Neuronal stem cell (in vitro differentiated cells): ENCODE measurements around the gene ARPC4.
"Not testable (repeated sequence)": the region's sequence is repeated elsewhere in the genome, so short reads cannot be mapped to it uniquely, and the experiment has no call there.

ENCODE experiments used
- DNase-seq: peaks from one replicate; pipeline ENCODE4 v3.0.0-alpha.2; 2013; ENCODE audit warnings: low spot score
- H2AFZ ChIP-seq: one replicate; pipeline ENCODE4 v1.6.1; 2013; ENCODE audit warnings: mild to moderate bottlenecking, low read length, inconsistent platforms
- H2AK5ac ChIP-seq: 2 replicates; pipeline ENCODE4 v1.6.1; 2013; ENCODE audit warnings: low read depth, mild to moderate bottlenecking, inconsistent platforms, low read length, moderate library complexity, mixed read lengths
- H2BK120ac ChIP-seq: 2 replicates; pipeline ENCODE4 v1.6.1; 2013; ENCODE audit warnings: low read depth, mild to moderate bottlenecking, inconsistent platforms, low read length, moderate library complexity, mixed read lengths
- H2BK12ac ChIP-seq: one replicate; pipeline ENCODE4 v1.6.1; 2013; ENCODE audit warnings: low read length, inconsistent platforms
- H2BK15ac ChIP-seq: 2 replicates; pipeline ENCODE4 v1.6.1; 2013; ENCODE audit warnings: mild to moderate bottlenecking, low read length, inconsistent platforms, mixed read lengths
- H2BK5ac ChIP-seq: one replicate; pipeline ENCODE4 v1.6.1; 2013; ENCODE audit warnings: inconsistent platforms, mild to moderate bottlenecking, low read length, moderate library complexity
- H3K14ac ChIP-seq: one replicate; pipeline ENCODE4 v1.6.1; 2013; ENCODE audit warnings: low read length, inconsistent platforms
- H3K18ac ChIP-seq: 2 replicates; pipeline ENCODE4 v1.6.1; 2013; ENCODE audit warnings: low read length, inconsistent platforms
- H3K23ac ChIP-seq: 2 replicates; pipeline ENCODE4 v1.6.1; 2013; ENCODE audit warnings: low read depth, mild to moderate bottlenecking, mixed read lengths, low read length, inconsistent platforms; ENCODE audit not compliant: poor library complexity
- H3K27ac ChIP-seq: replicated peaks from 3 replicates; pipeline ENCODE4 v1.5.1; 2013; ENCODE audit warnings: low read length, inconsistent platforms
- H3K27me3 ChIP-seq, 3 experiments: 2 replicates each; pipeline ENCODE4 v1.6.1; 2013; ENCODE audit warnings: low read length in 3 of 3, mild to moderate bottlenecking in 2 of 3, inconsistent platforms in 1 of 3, low read depth in 1 of 3, mixed read lengths in 1 of 3, moderate library complexity in 1 of 3; ENCODE audit not compliant: control insufficient read depth in 3 of 3, insufficient read depth in 3 of 3
- H3K36me3 ChIP-seq, 2 donors: replicated peaks in 1 of 2; 2 replicates each; pipeline ENCODE4 v1.6.1; 2013; ENCODE audit warnings: low read length in 2 of 2; ENCODE audit not compliant: control insufficient read depth in 2 of 2, insufficient read depth in 2 of 2
- H3K4ac ChIP-seq: 2 replicates; pipeline ENCODE4 v1.6.1; 2013; ENCODE audit warnings: inconsistent platforms, mild to moderate bottlenecking, low read length, moderate library complexity
- H3K4me1 ChIP-seq, 2 donors: 1 replicate in 1 of 2; 2 replicates in 1 of 2; pipeline ENCODE4 v1.6.1; 2013; ENCODE audit warnings: low read length in 2 of 2, low read depth in 1 of 2; ENCODE audit not compliant: control insufficient read depth in 2 of 2, insufficient read depth in 1 of 2
- H3K4me2 ChIP-seq: one replicate; pipeline ENCODE4 v1.6.1; 2013; ENCODE audit warnings: mild to moderate bottlenecking, low read length, inconsistent platforms; ENCODE audit not compliant: insufficient read depth, poor library complexity, severe bottlenecking
- H3K4me3 ChIP-seq, 2 donors: 2 replicates each; pipeline ENCODE4 v1.5.1; 2013; ENCODE audit warnings: low read length in 2 of 2, mild to moderate bottlenecking in 2 of 2, inconsistent platforms in 1 of 2, moderate library complexity in 1 of 2
- H3K79me1 ChIP-seq: one replicate; pipeline ENCODE4 v1.6.1; 2013; ENCODE audit warnings: low read depth, mild to moderate bottlenecking, inconsistent platforms, low read length, moderate library complexity
- H3K9ac ChIP-seq: one replicate; pipeline ENCODE4 v1.6.1; 2013; ENCODE audit warnings: mild to moderate bottlenecking, low read depth, low read length, inconsistent platforms; ENCODE audit not compliant: poor library complexity
- H3K9me3 ChIP-seq, 2 donors: replicated peaks in 1 of 2; 2 replicates each; pipeline versions ENCODE3 to v1.6.1; 2013; ENCODE audit warnings: low read length in 2 of 2, mild to moderate bottlenecking in 2 of 2, inconsistent platforms in 1 of 2, low read depth in 1 of 2, mixed read lengths in 1 of 2, moderate library complexity in 1 of 2; ENCODE audit not compliant: control insufficient read depth in 2 of 2, insufficient read depth in 1 of 2
- H4K8ac ChIP-seq: one replicate; pipeline ENCODE4 v1.6.1; 2013; ENCODE audit warnings: low read depth, mild to moderate bottlenecking, inconsistent platforms, low read length, moderate library complexity
- H4K91ac ChIP-seq: one replicate; pipeline ENCODE4 v1.6.1; 2013; ENCODE audit warnings: low read length, low read depth, mild to moderate bottlenecking, inconsistent platforms; ENCODE audit not compliant: poor library complexity
- WGBS, 2 donors: extraction: QIAGEN DNeasy Blood & Tissue Kit; methylation state at CpG; one replicate each; pipeline ENCODE4 v1.1.7; 2013; ENCODE audit warnings: missing lambda C conversion rate in 2 of 2, mixed read lengths in 1 of 2; ENCODE audit not compliant: insufficient read length in 2 of 2, insufficient replicate concordance in 1 of 2; ENCODE audit errors: extremely low coverage in 2 of 2; 5-methylcytosine and 5-hydroxymethylcytosine counted together

ARPC4 gene

GRCh38 chr3:9848860-9849259 lies 56.0 kb downstream of the ARPC4 start:
- not testable (repeated sequence) for H2BK120ac ChIP-seq, H3K4me2 ChIP-seq, H3K4me1 ChIP-seq, H3K27me3 ChIP-seq, H2BK5ac ChIP-seq, H4K8ac ChIP-seq, DNase-seq, H3K14ac ChIP-seq, H3K9ac ChIP-seq, H3K36me3 ChIP-seq, H3K23ac ChIP-seq, H2BK15ac ChIP-seq, H2BK12ac ChIP-seq, H3K4ac ChIP-seq, H3K18ac ChIP-seq, H3K4me3 ChIP-seq, H3K9me3 ChIP-seq, H4K91ac ChIP-seq, H3K27ac ChIP-seq, H2AK5ac ChIP-seq, H3K79me1 ChIP-seq
- WGBS, 2 donors: no CpG with 5 or more reads among the region's 4 CpGs
- peak overlapping the region; percentile 56 for H2AFZ ChIP-seq

DNA sequence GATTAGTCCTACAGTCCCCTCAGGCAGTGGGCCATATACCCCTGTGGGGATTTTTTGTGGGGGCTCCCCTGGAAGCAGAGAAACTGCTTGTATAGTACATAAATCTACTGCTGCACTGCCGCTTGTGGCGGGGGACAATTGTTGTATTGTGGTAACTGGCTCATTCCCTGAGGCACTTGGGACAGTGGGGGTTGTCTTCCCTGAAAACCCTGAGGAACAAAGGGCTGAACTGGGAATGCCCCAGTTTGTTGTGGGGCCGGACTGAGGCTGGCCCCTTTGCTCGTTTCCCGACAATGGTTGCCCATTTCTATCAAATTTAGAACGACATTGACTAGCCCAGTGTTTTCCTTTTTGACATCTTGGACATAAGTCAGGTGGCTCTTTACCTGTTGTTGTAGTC lies 58.5 kb downstream of the ARPC4 start:
- not testable (repeated sequence) for H4K8ac ChIP-seq, H2BK12ac ChIP-seq, H3K27ac ChIP-seq, H2BK5ac ChIP-seq, H3K4me3 ChIP-seq, DNase-seq, H3K4me2 ChIP-seq, H3K4ac ChIP-seq, H3K9ac ChIP-seq, H3K79me1 ChIP-seq, H3K9me3 ChIP-seq, H3K4me1 ChIP-seq, H3K14ac ChIP-seq, H3K23ac ChIP-seq, H3K36me3 ChIP-seq, H3K18ac ChIP-seq, H2BK15ac ChIP-seq, H4K91ac ChIP-seq, H2AK5ac ChIP-seq, H2BK120ac ChIP-seq, H2AFZ ChIP-seq
- no CpG with 5 or more reads among the region's 6 CpGs for WGBS, 2 donors
- peaks cover 0 to 15% (median 4%) of the 10 kb centered on the region in 3 experiments for H3K27me3 ChIP-seq

DNA sequence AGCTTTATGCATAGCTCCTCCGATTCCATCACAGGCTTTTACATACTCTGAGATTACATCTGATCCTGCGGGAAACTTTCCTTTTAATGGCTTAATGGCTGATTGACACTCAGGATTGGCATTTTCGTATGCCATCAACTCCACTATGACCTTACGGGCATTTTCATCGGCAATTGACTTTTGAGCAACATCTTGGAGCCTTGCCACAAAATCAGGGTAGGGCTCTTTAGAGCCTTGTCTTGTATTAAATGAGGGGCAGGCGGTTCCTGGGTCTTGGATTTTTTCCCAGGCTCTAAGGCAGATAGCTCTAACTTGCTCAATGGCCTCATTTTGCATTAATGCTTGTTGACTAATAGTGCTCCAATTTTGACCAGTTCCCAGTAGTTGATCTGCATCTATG lies 59.0 kb downstream of the ARPC4 start:
- not testable (repeated sequence) for H3K18ac ChIP-seq, H3K4me2 ChIP-seq, H3K4me3 ChIP-seq, H3K14ac ChIP-seq, H3K9me3 ChIP-seq, H2BK120ac ChIP-seq, H3K4me1 ChIP-seq, H3K27ac ChIP-seq, DNase-seq, H3K36me3 ChIP-seq, H2AK5ac ChIP-seq, H3K9ac ChIP-seq, H2BK5ac ChIP-seq, H2BK15ac ChIP-seq, H3K4ac ChIP-seq, H4K8ac ChIP-seq, H3K23ac ChIP-seq, H3K79me1 ChIP-seq, H4K91ac ChIP-seq, H2BK12ac ChIP-seq, H2AFZ ChIP-seq
- WGBS, 2 donors: no CpG with 5 or more reads among the region's 6 CpGs
- peaks cover 0 to 15% (median 6%) of the 10 kb centered on the region in 3 experiments for H3K27me3 ChIP-seq

GRCh38 chr3:9852528-9852927 lies 59.6 kb downstream of the ARPC4 start:
- no CpG with 5 or more reads among the region's 6 CpGs for WGBS, 2 donors
- Histone ChIP-seq H3K18ac (no peak overlapping the region), H3K23ac (no peak overlapping the region), H3K9me3 (no peaks in the 10 kb centered on the region), H2AFZ (no peak overlapping the region), H2AK5ac (no peak overlapping the region), H3K9ac (no peak overlapping the region), H3K27me3 (peaks cover 0 to 15% (median 6%) of the 10 kb centered on the region in 3 experiments), H2BK5ac (no peak overlapping the region), H2BK12ac (no peak overlapping the region), H2BK120ac (no peak overlapping the region), H3K4me2 (no peak overlapping the region), H4K91ac (no peak overlapping the region), H3K4me1 (peaks cover 0 to 3% of the 10 kb centered on the region in 2 donors), H2BK15ac (no peak overlapping the region), H3K4ac (no peak overlapping the region), H3K79me1 (no peaks in the 10 kb centered on the region), H4K8ac (no peak overlapping the region), H3K4me3 (no peak overlapping the region), H3K36me3 (no peaks in the 10 kb centered on the region), H3K14ac (no peak overlapping the region), H3K27ac (no peak overlapping the region)
- no peak for DNase-seq
